SK-N-SH treated with all-trans-retinoic acid at 6 μM for 48 hours (cell line): ENCODE measurements around the gene STK38L.

ENCODE experiments used
- ATAC-seq: fragments of 200-7000 bp; cut with Tn5 transposase; 3 replicates; pipeline ENCODE4 v1.9.1; 2020; ENCODE audit warnings: mild to moderate bottlenecking, moderate library complexity
- ARNTL ChIP-seq: fragments of 450-650 bp; formaldehyde crosslinking; IDR thresholded peaks from 2 replicates; pipeline ENCODE4 v1.5.0; 2020; ENCODE audit warnings: low read depth, mild to moderate bottlenecking, moderate library complexity, borderline replicate concordance
- BACH2 ChIP-seq: fragments of 250-450 bp; sonication (Bioruptor Pico); IDR thresholded peaks from 2 replicates; pipeline ENCODE4 v1.9.0; 2021; ENCODE audit warnings: mild to moderate bottlenecking, borderline replicate concordance
- CSDC2 ChIP-seq: fragments of 250-450 bp; sonication (Bioruptor Pico); IDR thresholded peaks from 2 replicates; pipeline ENCODE4 v1.5.0; 2020; ENCODE audit warnings: mild to moderate bottlenecking, moderate library complexity
- ESRRG ChIP-seq: fragments of 250-450 bp; sonication (Bioruptor Pico); IDR thresholded peaks from 2 replicates; pipeline ENCODE4 v1.6.1; 2021; ENCODE audit warnings: mild to moderate bottlenecking
- GLIS3 ChIP-seq: fragments of 250-450 bp; sonication (Bioruptor Pico); IDR thresholded peaks from 2 replicates; pipeline ENCODE4 v1.5.0; 2020; ENCODE audit warnings: mild to moderate bottlenecking, moderate library complexity
- ISL1 ChIP-seq: fragments of 250-450 bp; sonication (Bioruptor Pico); IDR thresholded peaks from 2 replicates; pipeline ENCODE4 v2.1.2; 2022; ENCODE audit warnings: mild to moderate bottlenecking, moderate library complexity
- OSR1 ChIP-seq: fragments of 250-450 bp; sonication (Bioruptor Pico); IDR thresholded peaks from 2 replicates; pipeline ENCODE4 v1.8.0; 2022; ENCODE audit warnings: moderate library complexity, mild to moderate bottlenecking, inconsistent platforms
- PPARA ChIP-seq: fragments of 250-450 bp; sonication (Bioruptor Pico); IDR thresholded peaks from 2 replicates; pipeline ENCODE4 v1.5.0; 2020; ENCODE audit warnings: mild to moderate bottlenecking, borderline replicate concordance
- RARB ChIP-seq: fragments of 250-450 bp; sonication (Bioruptor Pico); IDR thresholded peaks from 2 replicates; pipeline ENCODE4 v1.8.0; 2021; ENCODE audit warnings: mild to moderate bottlenecking, moderate library complexity
- SNAI2 ChIP-seq: fragments of 250-450 bp; sonication (Bioruptor Pico); IDR thresholded peaks from 2 replicates; pipeline ENCODE4 v1.5.0; 2020; ENCODE audit warnings: mild to moderate bottlenecking, moderate library complexity
- TCF4 ChIP-seq: fragments of 250-450 bp; sonication (Bioruptor Pico); IDR thresholded peaks from 2 replicates; pipeline ENCODE4 v1.8.0; 2021; ENCODE audit warnings: mild to moderate bottlenecking, moderate library complexity, borderline replicate concordance
- TOX ChIP-seq: fragments of 250-450 bp; sonication (Bioruptor Pico); IDR thresholded peaks from 2 replicates; pipeline ENCODE4 v1.8.0; 2021; ENCODE audit warnings: mild to moderate bottlenecking, moderate library complexity, borderline replicate concordance
- ZC3H10 ChIP-seq: fragments of 250-450 bp; sonication (Bioruptor Pico); IDR thresholded peaks from 2 replicates; pipeline ENCODE4 v1.5.1; 2021; ENCODE audit warnings: mild to moderate bottlenecking, moderate library complexity
- ZFP3 ChIP-seq: fragments of 250-450 bp; sonication (Bioruptor Pico); IDR thresholded peaks from 2 replicates; pipeline ENCODE4 v1.5.0; 2020; ENCODE audit warnings: mild to moderate bottlenecking, moderate library complexity
- ZFP30 ChIP-seq: fragments of 450-650 bp; formaldehyde crosslinking; IDR thresholded peaks from 2 replicates; pipeline ENCODE4 v1.5.0; 2022; ENCODE audit warnings: mild to moderate bottlenecking, moderate library complexity
- ZNF565 ChIP-seq: fragments of 450-650 bp; formaldehyde crosslinking; conservative IDR thresholded peaks from 2 replicates; pipeline ENCODE4 v1.5.0; 2020; ENCODE audit warnings: low read depth, mild to moderate bottlenecking, moderate library complexity
- ZNF70 ChIP-seq: fragments of 450-650 bp; formaldehyde crosslinking; IDR thresholded peaks from 2 replicates; pipeline ENCODE4 v1.5.0; 2020; ENCODE audit warnings: mild to moderate bottlenecking, moderate library complexity
- ZNF8 ChIP-seq: fragments of 450-650 bp; formaldehyde crosslinking; IDR thresholded peaks from 2 replicates; pipeline ENCODE4 v1.5.0; 2020; ENCODE audit warnings: mild to moderate bottlenecking, moderate library complexity
- TF ChIP-seq, protein P1 (sequence below): fragments of 250-450 bp; sonication (Bioruptor Pico); IDR thresholded peaks from 2 replicates; pipeline ENCODE4 v1.8.0; 2021; ENCODE audit warnings: low read depth, mild to moderate bottlenecking, moderate library complexity, borderline replicate concordance
- TF ChIP-seq, protein P2 (sequence below): fragments of 250-450 bp; sonication (Bioruptor Pico); IDR thresholded peaks from 2 replicates; pipeline ENCODE4 v1.5.1; 2021; ENCODE audit warnings: mild to moderate bottlenecking, moderate library complexity
- TF ChIP-seq, protein P3 (sequence below): fragments of 250-450 bp; sonication (Bioruptor Pico); IDR thresholded peaks from 2 replicates; pipeline ENCODE4 v1.5.0; 2020; ENCODE audit warnings: mild to moderate bottlenecking, moderate library complexity
- TF ChIP-seq, protein P4 (sequence below): fragments of 250-450 bp; sonication (Bioruptor Pico); IDR thresholded peaks from 2 replicates; pipeline ENCODE4 v1.8.0; 2020; ENCODE audit warnings: mild to moderate bottlenecking, moderate library complexity, borderline replicate concordance

Gene STK38L

DNA sequence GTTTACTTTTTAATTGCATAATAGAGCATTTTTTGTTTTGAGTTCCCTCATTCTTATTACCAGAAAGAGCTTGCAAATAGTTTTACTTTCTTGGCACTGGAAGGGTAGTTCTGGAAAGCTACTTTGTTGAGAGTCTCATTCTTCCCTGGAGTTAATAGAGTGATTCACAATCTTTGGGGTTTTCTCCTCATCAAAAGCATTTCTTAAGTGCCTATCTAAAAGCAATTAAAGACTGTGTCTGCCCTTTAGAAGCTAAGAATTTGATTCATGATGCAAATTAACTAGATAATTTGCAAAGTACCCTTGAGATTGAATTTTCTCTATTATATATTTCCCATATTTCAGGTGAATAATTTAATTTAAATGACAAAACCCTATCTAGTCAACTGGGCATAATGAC is 80.4 kb downstream of the STK38L start (continued):
- peak; percentile 39; the same call in 1 of the 2 replicates for TF ChIP-seq ESRRG (CRISPR knock-in tag)

DNA sequence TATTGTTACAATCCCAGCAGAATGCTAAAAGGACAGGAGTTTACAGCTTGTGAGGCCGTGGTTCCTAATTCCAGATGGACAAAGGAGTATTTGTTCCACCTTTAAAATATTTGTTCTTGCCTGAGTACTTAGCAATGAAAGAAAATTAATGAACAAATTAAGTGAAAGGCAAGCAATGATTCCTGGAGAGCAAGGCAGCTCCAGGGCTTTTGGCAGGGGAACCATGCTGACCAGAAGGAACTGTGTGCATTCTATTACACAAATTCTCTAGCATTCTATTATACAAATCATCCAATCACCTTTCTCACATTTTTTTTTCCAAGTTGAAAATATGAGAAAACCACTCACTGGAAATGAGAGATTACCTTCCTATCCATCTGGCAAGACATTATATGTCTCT is 86.8 kb downstream of the STK38L start:
- TF ChIP-seq ISL1 (CRISPR knock-in tag): no peak
- TF ChIP-seq, protein P1, sequence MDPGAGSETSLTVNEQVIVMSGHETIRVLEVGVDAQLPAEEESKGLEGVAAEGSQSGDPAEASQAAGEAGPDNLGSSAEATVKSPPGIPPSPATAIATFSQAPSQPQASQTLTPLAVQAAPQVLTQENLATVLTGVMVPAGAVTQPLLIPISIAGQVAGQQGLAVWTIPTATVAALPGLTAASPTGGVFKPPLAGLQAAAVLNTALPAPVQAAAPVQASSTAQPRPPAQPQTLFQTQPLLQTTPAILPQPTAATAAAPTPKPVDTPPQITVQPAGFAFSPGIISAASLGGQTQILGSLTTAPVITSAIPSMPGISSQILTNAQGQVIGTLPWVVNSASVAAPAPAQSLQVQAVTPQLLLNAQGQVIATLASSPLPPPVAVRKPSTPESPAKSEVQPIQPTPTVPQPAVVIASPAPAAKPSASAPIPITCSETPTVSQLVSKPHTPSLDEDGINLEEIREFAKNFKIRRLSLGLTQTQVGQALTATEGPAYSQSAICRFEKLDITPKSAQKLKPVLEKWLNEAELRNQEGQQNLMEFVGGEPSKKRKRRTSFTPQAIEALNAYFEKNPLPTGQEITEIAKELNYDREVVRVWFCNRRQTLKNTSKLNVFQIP (CRISPR knock-in tag): no peak
- TF ChIP-seq ESRRG (CRISPR knock-in tag): no peak
- TF ChIP-seq ZNF565: no peak
- TF ChIP-seq, protein P2, sequence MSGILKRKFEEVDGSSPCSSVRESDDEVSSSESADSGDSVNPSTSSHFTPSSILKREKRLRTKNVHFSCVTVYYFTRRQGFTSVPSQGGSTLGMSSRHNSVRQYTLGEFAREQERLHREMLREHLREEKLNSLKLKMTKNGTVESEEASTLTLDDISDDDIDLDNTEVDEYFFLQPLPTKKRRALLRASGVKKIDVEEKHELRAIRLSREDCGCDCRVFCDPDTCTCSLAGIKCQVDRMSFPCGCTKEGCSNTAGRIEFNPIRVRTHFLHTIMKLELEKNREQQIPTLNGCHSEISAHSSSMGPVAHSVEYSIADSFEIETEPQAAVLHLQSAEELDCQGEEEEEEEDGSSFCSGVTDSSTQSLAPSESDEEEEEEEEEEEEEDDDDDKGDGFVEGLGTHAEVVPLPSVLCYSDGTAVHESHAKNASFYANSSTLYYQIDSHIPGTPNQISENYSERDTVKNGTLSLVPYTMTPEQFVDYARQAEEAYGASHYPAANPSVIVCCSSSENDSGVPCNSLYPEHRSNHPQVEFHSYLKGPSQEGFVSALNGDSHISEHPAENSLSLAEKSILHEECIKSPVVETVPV (CRISPR knock-in tag): no peak
- TF ChIP-seq CSDC2 (CRISPR knock-in tag): no peak
- no peak for TF ChIP-seq TCF4 (CRISPR knock-in tag)
- no peak for TF ChIP-seq ZFP30 (CRISPR knock-in tag)
- no peak for TF ChIP-seq ZFP3 (CRISPR knock-in tag)
- no peak for TF ChIP-seq PPARA (CRISPR knock-in tag)
- TF ChIP-seq OSR1 (CRISPR knock-in tag): no peak
- no peak for TF ChIP-seq ZNF8
- peak; percentile 13; the same call in 2 of the 3 replicates for ATAC-seq

DNA sequence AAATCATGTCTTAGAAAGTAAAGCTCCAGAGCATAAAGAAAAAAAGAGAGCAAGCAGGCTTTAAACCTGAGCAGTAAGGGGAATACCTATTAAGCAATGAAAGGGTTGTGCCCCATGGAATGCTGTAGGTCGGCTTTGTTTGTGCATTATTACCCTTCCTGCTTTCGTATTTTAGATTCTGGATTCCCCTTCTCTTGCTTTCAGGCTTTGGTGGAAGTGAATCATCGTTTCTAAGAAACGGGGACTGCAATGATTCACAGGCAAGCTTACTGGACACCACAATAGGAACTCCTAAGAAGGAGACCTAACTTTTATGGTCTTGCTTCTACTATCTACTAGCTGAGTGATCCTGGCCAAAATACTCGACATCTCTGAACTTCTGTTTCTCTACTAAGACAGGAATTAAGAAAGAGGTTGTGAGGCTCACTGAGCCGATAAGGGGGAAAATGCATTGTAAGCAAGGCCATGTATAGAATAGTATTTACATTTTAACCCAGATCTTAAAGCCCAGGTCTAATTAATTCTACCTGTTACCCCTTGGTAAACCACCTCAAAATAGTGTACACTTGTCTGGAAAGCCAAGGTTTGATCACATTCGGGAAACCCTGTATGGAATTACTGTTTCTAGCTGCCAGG is 87.3 kb downstream of the STK38L start:
- ATAC-seq: peak; percentile 81
- TF ChIP-seq CSDC2 (CRISPR knock-in tag) (no peak), ISL1 (CRISPR knock-in tag) (peak; percentile 16; the same call in 1 of the 2 replicates)
- TF ChIP-seq, all 23 proteins: peak for 1

DNA sequence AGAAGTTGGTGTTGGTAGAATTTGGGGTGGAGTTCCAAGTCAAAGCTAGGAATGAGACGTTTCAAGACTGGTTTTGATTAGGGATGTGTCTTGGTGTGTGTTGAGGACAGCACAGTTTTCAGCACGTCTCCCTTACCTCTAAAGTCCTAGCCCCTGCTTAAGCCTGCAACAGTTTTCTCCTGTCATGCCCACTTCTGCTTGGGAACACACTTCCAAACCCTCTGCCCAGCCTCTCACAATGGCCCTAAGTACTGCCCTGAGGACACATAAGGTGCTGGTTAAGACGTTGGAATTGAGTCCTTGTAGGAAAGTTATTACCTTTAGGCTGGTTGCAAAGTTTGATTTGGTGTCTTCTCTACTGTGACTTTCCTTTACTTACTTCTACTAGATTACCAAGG is 87.8 kb downstream of the STK38L start:
- TF ChIP-seq GLIS3 (CRISPR knock-in tag) (no peak), ZC3H10 (CRISPR knock-in tag) (no peak), ZNF8 (no peak), TOX (no peak), ZFP30 (CRISPR knock-in tag) (no peak), OSR1 (CRISPR knock-in tag) (no peak), ESRRG (CRISPR knock-in tag) (no peak), SNAI2 (CRISPR knock-in tag) (no peak), PPARA (CRISPR knock-in tag) (no peak)
- TF ChIP-seq, protein P3, sequence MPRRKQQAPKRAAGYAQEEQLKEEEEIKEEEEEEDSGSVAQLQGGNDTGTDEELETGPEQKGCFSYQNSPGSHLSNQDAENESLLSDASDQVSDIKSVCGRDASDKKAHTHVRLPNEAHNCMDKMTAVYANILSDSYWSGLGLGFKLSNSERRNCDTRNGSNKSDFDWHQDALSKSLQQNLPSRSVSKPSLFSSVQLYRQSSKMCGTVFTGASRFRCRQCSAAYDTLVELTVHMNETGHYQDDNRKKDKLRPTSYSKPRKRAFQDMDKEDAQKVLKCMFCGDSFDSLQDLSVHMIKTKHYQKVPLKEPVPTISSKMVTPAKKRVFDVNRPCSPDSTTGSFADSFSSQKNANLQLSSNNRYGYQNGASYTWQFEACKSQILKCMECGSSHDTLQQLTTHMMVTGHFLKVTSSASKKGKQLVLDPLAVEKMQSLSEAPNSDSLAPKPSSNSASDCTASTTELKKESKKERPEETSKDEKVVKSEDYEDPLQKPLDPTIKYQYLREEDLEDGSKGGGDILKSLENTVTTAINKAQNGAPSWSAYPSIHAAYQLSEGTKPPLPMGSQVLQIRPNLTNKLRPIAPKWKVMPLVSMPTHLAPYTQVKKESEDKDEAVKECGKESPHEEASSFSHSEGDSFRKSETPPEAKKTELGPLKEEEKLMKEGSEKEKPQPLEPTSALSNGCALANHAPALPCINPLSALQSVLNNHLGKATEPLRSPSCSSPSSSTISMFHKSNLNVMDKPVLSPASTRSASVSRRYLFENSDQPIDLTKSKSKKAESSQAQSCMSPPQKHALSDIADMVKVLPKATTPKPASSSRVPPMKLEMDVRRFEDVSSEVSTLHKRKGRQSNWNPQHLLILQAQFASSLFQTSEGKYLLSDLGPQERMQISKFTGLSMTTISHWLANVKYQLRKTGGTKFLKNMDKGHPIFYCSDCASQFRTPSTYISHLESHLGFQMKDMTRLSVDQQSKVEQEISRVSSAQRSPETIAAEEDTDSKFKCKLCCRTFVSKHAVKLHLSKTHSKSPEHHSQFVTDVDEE (CRISPR knock-in tag): no peak
- TF ChIP-seq, protein P2 (CRISPR knock-in tag): no peak
- peak; percentile 37 for ATAC-seq

DNA sequence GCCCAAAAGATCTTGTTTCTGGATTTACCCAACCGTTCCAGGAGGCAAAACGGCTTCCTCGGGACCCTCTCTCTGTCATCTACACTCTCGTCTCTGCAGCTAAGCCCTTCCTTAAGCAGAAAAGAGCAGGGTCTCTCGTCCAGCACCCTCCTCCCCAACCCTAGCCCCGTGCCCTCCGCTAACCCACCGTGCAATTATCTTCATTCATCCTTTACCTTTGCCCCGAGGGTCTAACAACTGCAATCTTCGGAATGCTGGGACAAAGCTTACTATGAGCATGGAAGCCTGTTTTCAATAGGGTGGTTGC is 88.3 kb downstream of the STK38L start:
- TF ChIP-seq ZNF8: no peak
- TF ChIP-seq, protein P1 (CRISPR knock-in tag): no peak
- TF ChIP-seq ZNF70 (CRISPR knock-in tag): no peak
- TF ChIP-seq ZNF565: no peak
- no peak for TF ChIP-seq ZFP3 (CRISPR knock-in tag)
- TF ChIP-seq TCF4 (CRISPR knock-in tag): no peak
- no peak for TF ChIP-seq ZFP30 (CRISPR knock-in tag)
- TF ChIP-seq ARNTL (CRISPR knock-in tag): no peak
- no peak for TF ChIP-seq RARB (CRISPR knock-in tag)
- TF ChIP-seq OSR1 (CRISPR knock-in tag): no peak
- no peak for TF ChIP-seq BACH2 (CRISPR knock-in tag)
- no peak for TF ChIP-seq PPARA (CRISPR knock-in tag)
- TF ChIP-seq ESRRG (CRISPR knock-in tag): no peak
- no peak for TF ChIP-seq CSDC2 (CRISPR knock-in tag)
- no peak for TF ChIP-seq ISL1 (CRISPR knock-in tag)
- TF ChIP-seq, protein P4, sequence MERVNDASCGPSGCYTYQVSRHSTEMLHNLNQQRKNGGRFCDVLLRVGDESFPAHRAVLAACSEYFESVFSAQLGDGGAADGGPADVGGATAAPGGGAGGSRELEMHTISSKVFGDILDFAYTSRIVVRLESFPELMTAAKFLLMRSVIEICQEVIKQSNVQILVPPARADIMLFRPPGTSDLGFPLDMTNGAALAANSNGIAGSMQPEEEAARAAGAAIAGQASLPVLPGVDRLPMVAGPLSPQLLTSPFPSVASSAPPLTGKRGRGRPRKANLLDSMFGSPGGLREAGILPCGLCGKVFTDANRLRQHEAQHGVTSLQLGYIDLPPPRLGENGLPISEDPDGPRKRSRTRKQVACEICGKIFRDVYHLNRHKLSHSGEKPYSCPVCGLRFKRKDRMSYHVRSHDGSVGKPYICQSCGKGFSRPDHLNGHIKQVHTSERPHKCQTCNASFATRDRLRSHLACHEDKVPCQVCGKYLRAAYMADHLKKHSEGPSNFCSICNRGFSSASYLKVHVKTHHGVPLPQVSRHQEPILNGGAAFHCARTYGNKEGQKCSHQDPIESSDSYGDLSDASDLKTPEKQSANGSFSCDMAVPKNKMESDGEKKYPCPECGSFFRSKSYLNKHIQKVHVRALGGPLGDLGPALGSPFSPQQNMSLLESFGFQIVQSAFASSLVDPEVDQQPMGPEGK: no peak

More for the DNA sequence above, 88.3 kb downstream of the STK38L start:
- ATAC-seq: no peak; the same call in 2 of the 3 replicates
